DND-41 (cell line): ENCODE measurements around the gene ANAPC10.

Experiments
- CTCF ChIP-seq: IDR thresholded peaks from 2 replicates; pipeline ENCODE4 v1.5.1; 2012; ENCODE audit warnings: borderline replicate concordance, low read length, moderate library complexity, mild to moderate bottlenecking; ENCODE audit not compliant: poor library complexity, severe bottlenecking; ENCODE audit errors: extremely low read depth
- EZH2 ChIP-seq: IDR thresholded peaks from 3 replicates; pipeline ENCODE4 v1.6.1; 2012; ENCODE audit warnings: borderline replicate concordance, low read depth, mild to moderate bottlenecking, moderate library complexity, low read length, inconsistent platforms; ENCODE audit not compliant: severe bottlenecking

DNA sequence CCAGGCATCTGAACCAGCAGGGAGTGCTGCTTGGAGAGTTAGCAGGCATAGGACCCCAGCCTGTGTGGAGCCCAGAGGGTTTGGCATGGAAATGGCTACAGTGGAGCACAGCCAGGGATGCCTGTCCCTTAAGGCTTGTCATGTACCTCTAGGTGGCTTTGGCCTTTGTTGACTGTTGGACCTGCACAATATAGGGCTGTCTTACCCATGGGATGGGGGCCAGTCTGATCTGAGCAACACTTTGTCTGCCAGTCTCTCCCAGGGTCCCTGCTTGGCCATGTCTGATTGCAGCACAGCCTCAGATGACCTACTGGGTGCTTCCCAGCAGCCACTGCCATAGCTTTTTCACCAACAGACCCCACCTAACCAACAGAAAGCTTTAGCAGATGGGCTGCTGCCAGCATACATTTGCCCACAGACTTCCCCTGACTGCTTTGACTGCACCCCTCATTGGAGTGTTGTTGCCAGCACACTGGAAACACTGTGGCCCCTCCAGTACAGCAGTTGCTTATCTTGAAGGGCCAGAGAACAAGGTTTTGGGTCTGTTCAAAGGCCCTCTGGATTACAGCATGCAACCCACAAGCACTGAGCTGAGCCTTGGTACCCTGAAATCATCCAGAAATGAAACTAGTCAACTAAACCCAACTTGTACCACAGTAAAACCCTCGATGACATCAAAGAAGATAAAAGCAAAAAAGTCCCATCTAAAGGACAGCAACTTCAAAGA, 22.1 kb downstream of the ANAPC10 start:
- TF ChIP-seq CTCF (no peak), EZH2 (no peak)
